BLaER1 (cell line): ENCODE results near the gene FAM72A.
"Not testable (repeated sequence)": the region's sequence is repeated elsewhere in the genome, so short reads cannot be mapped to it uniquely, and the experiment has no call there.

Experiments used
- H3K27ac ChIP-seq: shearing (Covaris generic); formaldehyde crosslinking; 2 replicates; pipeline ENCODE4 v1.8.1; 2022
- H3K27me3 ChIP-seq: shearing (Covaris generic); formaldehyde crosslinking; 2 replicates; pipeline ENCODE4 v1.8.1; 2022
- H3K36me3 ChIP-seq: shearing (Covaris generic); formaldehyde crosslinking; 2 replicates; pipeline ENCODE4 v1.8.1; 2022
- H3K4me1 ChIP-seq: shearing (Covaris generic); formaldehyde crosslinking; 2 replicates; pipeline ENCODE4 v1.8.1; 2022
- H3K4me2 ChIP-seq: shearing (Covaris generic); formaldehyde crosslinking; 2 replicates; pipeline ENCODE4 v1.8.1; 2022
- H3K4me3 ChIP-seq: shearing (Covaris generic); formaldehyde crosslinking; 2 replicates; pipeline ENCODE4 v1.8.1; 2022
- H3K9ac ChIP-seq: shearing (Covaris generic); formaldehyde crosslinking; 2 replicates; pipeline ENCODE4 v1.8.1; 2022
- H3K9me3 ChIP-seq: shearing (Covaris generic); formaldehyde crosslinking; 2 replicates; pipeline ENCODE4 v1.8.1; 2022
- H4K20me1 ChIP-seq: shearing (Covaris generic); formaldehyde crosslinking; 2 replicates; pipeline ENCODE4 v1.8.1; 2022

Gene FAM72A

GRCh38 chr1:206195182-206195581 lies 7.5 kb downstream of the FAM72A start:
- not testable (repeated sequence) for H4K20me1 ChIP-seq, H3K4me3 ChIP-seq, H3K27me3 ChIP-seq, H3K9me3 ChIP-seq, H3K27ac ChIP-seq, H3K4me1 ChIP-seq, H3K9ac ChIP-seq, H3K36me3 ChIP-seq, H3K4me2 ChIP-seq

GRCh38 chr1:206186826-206187225 lies 15.8 kb downstream of the FAM72A start:
- H3K9me3 ChIP-seq, H3K27me3 ChIP-seq, H3K27ac ChIP-seq, H3K4me2 ChIP-seq, H4K20me1 ChIP-seq, H3K4me3 ChIP-seq, H3K9ac ChIP-seq, H3K36me3 ChIP-seq, H3K4me1 ChIP-seq: not testable (repeated sequence)

GRCh38 chr1:206185778-206186177 lies 16.9 kb downstream of the FAM72A start:
- not testable (repeated sequence) for H4K20me1 ChIP-seq, H3K36me3 ChIP-seq, H3K9ac ChIP-seq, H3K4me3 ChIP-seq, H3K27me3 ChIP-seq, H3K4me1 ChIP-seq, H3K27ac ChIP-seq, H3K9me3 ChIP-seq, H3K4me2 ChIP-seq

GRCh38 chr1:206183788-206184187 lies 18.9 kb downstream of the FAM72A start:
- not testable (repeated sequence) for H3K36me3 ChIP-seq, H3K4me3 ChIP-seq, H3K27me3 ChIP-seq, H4K20me1 ChIP-seq, H3K4me2 ChIP-seq, H3K9me3 ChIP-seq, H3K9ac ChIP-seq, H3K4me1 ChIP-seq, H3K27ac ChIP-seq

- H3K9ac ChIP-seq, H3K4me1 ChIP-seq, H3K9me3 ChIP-seq, H3K27me3 ChIP-seq, H4K20me1 ChIP-seq, H3K4me2 ChIP-seq, H3K36me3 ChIP-seq, H3K4me3 ChIP-seq, H3K27ac ChIP-seq: not testable (repeated sequence)
Observed at GRCh38 chr1:206182368-206183317, 20.0 kb downstream of the FAM72A start.

- not testable (repeated sequence) for H3K9me3 ChIP-seq, H3K27me3 ChIP-seq, H3K4me1 ChIP-seq, H3K9ac ChIP-seq, H3K4me3 ChIP-seq, H3K4me2 ChIP-seq, H3K27ac ChIP-seq, H4K20me1 ChIP-seq, H3K36me3 ChIP-seq
Observed at GRCh38 chr1:206179666-206180065, 23.0 kb downstream of the FAM72A start.

- H3K4me3 ChIP-seq, H3K9me3 ChIP-seq, H3K36me3 ChIP-seq, H3K27ac ChIP-seq, H4K20me1 ChIP-seq, H3K27me3 ChIP-seq, H3K4me1 ChIP-seq, H3K4me2 ChIP-seq, H3K9ac ChIP-seq: not testable (repeated sequence)
Observed at GRCh38 chr1:206178061-206178989, 24.3 kb downstream of the FAM72A start.

- H3K4me1 ChIP-seq, H3K27ac ChIP-seq, H3K9me3 ChIP-seq, H3K9ac ChIP-seq, H3K27me3 ChIP-seq, H3K4me2 ChIP-seq, H3K4me3 ChIP-seq, H4K20me1 ChIP-seq, H3K36me3 ChIP-seq: not testable (repeated sequence)
Observed at GRCh38 chr1:206176114-206176502, 26.5 kb downstream of the FAM72A start.

GRCh38 chr1:206175459-206176113 lies 27.1 kb downstream of the FAM72A start:
- not testable (repeated sequence) for H4K20me1 ChIP-seq, H3K27ac ChIP-seq, H3K4me2 ChIP-seq, H3K27me3 ChIP-seq, H3K9me3 ChIP-seq, H3K4me3 ChIP-seq, H3K4me1 ChIP-seq, H3K36me3 ChIP-seq, H3K9ac ChIP-seq

GRCh38 chr1:206174182-206174868 lies 28.3 kb downstream of the FAM72A start:
- H3K27me3 ChIP-seq, H3K27ac ChIP-seq, H3K4me3 ChIP-seq, H4K20me1 ChIP-seq, H3K4me1 ChIP-seq, H3K9ac ChIP-seq, H3K9me3 ChIP-seq, H3K4me2 ChIP-seq, H3K36me3 ChIP-seq: not testable (repeated sequence)

GRCh38 chr1:206173110-206173719 lies 29.4 kb downstream of the FAM72A start:
- H4K20me1 ChIP-seq, H3K4me2 ChIP-seq, H3K4me1 ChIP-seq, H3K9ac ChIP-seq, H3K4me3 ChIP-seq, H3K36me3 ChIP-seq, H3K9me3 ChIP-seq, H3K27ac ChIP-seq, H3K27me3 ChIP-seq: not testable (repeated sequence)

- H3K27me3 ChIP-seq, H3K4me1 ChIP-seq, H3K27ac ChIP-seq: not testable (repeated sequence)
Observed at GRCh38 chr1:206169794-206170193, 32.8 kb downstream of the FAM72A start.

GRCh38 chr1:206167350-206168029 lies 35.1 kb downstream of the FAM72A start:
- not testable (repeated sequence) for H4K20me1 ChIP-seq, H3K4me3 ChIP-seq, H3K4me1 ChIP-seq, H3K9me3 ChIP-seq, H3K4me2 ChIP-seq, H3K27ac ChIP-seq, H3K9ac ChIP-seq, H3K27me3 ChIP-seq, H3K36me3 ChIP-seq

More at GRCh38 chr1:206169794-206170193, 32.8 kb downstream of the FAM72A start:
- not testable (repeated sequence) for H3K9ac ChIP-seq, H3K36me3 ChIP-seq, H3K4me3 ChIP-seq, H4K20me1 ChIP-seq, H3K4me2 ChIP-seq, H3K9me3 ChIP-seq
